GM15510 (cell line): ENCODE measurements around the gene ANKMY1.

Source experiments
- POLR2A ChIP-seq: IDR thresholded peaks from 3 replicates; pipeline ENCODE4 v1.6.1; 2011; ENCODE audit warnings: borderline replicate concordance; ENCODE audit not compliant: insufficient read length; ENCODE audit errors: extremely low read depth

ANKMY1 gene

GRCh38 chr2:240431661-240432424, 125.9 kb downstream of the ANKMY1 start:
- no peak for TF ChIP-seq POLR2A

GRCh38 chr2:240431271-240431660, 126.5 kb downstream of the ANKMY1 start:
- TF ChIP-seq POLR2A: no peak

GRCh38 chr2:240430595-240430994, 127.2 kb downstream of the ANKMY1 start:
- no peak for TF ChIP-seq POLR2A

- TF ChIP-seq POLR2A: no peak
These were observed 127.8 kb downstream of the ANKMY1 start for GRCh38 chr2:240429872-240430491.
